Activated CD8-positive, alpha-beta memory T cell treated with anti-CD3 and anti-CD28 coated beads, Interleukin-2, amount 50 U/mL, for 24 hours (primary cell): ENCODE measurements around the gene TMEM121.

ENCODE experiments used
- DNase-seq: peaks from one replicate; pipeline ENCODE4 v3.0.0-alpha.2; 2020; ENCODE audit errors: extremely low read depth

The TMEM121 gene

DNA sequence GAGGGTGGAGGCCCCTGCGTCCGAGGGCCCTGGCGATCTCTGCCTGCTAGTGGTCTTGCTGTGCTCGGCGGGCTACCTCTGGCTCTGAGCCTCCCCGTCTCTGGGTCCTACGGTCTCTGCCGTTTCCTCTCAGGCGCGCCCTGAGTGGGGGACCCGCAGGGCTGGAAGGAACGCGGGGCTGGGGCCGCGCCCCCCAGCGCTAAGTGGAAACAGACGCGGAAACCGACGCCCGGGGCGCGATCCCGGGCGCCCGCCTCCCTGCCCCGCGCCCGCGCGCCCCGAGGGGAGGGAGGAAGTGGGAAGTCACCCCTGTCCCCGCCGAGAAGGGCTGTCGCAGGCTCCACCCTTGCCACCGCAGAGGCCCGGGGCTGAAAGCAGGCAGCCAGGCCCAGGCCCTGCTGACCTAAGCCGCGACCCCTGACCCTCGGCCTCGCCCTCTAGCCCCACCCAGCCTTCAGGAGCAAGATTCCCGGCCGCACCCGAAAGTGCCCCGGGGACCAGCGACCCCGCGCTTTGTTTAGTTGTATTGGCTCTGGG is 38.9 kb upstream of the TMEM121 start:
- no peak for DNase-seq

GRCh38 chr14:105487986-105488777 is 38.2 kb upstream of the TMEM121 start:
- no peak for DNase-seq

DNA sequence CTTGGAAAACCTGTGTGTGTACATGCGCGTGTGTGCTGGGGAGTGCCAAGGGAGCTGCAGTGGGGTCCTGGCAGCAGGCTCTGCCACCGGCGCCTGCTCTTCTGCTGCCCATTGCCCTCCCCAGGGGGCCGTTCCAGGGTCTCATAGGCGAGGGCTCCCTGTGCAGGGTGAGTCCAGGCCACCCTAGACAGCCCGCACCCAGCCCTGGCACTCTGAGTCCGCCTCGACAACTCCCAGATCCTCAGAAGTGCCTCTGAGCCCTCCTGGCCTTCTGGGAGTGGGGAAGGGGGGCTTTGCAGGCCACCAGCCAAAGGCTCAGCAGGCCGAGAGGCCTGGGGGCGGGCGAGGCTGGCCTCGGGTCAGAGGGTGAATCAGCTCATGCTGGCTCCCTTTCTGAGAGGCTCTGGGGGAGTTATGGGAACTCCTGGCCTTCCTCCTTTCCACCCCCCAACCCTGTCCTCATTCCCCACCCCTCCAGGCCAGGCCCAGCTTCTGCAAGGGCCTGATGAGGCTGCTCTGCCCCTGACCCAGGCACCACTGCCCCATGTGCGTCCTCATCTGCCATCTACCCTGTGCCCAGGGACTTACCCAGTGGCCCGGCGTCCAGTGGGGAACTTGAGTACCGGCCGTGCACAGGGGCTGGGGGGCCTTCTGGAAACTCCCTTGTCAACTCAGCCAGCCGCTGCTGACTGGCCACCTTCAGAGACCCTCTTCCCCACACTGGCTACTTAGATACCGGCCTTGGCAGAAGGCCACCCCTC is 37.4 kb upstream of the TMEM121 start:
- no peak for DNase-seq

DNA sequence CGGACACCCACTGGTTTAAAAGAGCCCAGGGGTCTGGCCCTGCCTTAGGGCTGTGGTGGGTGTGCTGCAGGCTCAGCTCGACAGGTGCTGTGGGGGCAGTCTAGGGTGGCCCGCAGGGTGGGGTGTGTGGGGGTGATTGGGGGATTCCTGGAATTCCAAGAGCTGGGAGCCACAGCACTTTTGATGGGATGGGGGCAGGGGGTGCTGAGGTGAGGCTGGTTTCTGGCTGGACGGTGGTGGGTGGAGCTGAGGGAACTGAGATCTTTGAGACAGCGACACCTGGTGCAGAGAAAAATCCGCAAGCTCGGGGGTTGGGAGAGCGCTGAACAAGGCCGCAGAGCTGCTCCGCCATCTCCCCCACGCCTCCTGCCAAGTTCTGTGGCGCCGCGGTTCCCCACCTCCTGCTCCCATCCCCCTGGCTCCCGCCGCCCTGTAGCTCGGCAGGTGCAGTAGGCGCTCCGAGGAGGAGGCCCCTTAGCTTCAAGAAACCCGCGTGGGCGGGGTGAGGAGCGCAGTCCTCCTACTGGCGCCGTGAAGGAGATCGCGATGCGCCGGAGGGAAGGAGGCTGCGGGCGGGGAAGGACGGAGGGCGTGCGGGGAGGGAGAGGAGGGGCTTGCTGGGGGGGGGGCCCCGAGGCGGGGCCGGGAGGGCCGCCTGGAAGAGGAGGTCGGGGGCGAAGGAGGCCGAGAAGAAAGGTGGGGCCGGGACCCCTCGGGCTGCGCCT is 36.7 kb upstream of the TMEM121 start:
- peak; percentile 65 for DNase-seq

GRCh38 chr14:105490267-105490571 is 36.2 kb upstream of the TMEM121 start:
- DNase-seq: no peak

GRCh38 chr14:105490572-105491365 is 35.6 kb upstream of the TMEM121 start, which contains the start of gene TEDC1:
Gene TEDC1 (plus strand): TSS chr14:105491246. CDS start chr14:105491376, 130 bp downstream.
- DNase-seq: peak; percentile 98

DNA sequence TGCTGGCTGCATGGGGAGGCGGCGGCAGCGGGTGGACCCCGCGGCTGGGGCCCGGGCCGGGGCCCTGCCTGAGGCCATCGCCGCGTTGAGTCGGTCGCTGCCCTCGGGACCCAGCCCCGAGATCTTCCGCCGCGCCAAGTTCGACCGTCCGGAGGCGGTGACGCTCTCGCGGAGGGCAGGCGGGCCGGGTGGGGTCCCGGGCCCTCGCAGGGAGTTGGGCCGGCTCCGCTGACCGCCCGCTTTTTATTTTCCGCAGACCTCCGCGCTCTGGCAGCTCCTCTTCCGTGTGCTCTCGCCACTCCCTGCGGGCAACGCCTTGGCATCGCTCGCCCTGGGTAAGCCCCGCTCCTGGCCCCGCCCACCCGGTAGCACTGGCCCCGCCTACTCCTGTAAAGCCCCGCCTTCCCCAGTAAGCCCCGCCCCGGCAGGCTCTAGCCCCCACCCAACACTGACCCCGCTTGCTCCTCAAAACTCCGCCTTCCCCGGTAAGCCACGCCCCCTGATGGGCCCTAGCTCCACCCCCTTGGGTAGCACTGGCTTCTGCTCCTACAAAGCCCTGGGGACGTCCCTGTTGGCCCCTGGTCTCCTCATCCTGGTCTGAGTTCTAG is 34.9 kb upstream of the TMEM121 start:
- peak; percentile 78 for DNase-seq

GRCh38 chr14:105492031-105492970 is 34.1 kb upstream of the TMEM121 start:
- no peak for DNase-seq

DNA sequence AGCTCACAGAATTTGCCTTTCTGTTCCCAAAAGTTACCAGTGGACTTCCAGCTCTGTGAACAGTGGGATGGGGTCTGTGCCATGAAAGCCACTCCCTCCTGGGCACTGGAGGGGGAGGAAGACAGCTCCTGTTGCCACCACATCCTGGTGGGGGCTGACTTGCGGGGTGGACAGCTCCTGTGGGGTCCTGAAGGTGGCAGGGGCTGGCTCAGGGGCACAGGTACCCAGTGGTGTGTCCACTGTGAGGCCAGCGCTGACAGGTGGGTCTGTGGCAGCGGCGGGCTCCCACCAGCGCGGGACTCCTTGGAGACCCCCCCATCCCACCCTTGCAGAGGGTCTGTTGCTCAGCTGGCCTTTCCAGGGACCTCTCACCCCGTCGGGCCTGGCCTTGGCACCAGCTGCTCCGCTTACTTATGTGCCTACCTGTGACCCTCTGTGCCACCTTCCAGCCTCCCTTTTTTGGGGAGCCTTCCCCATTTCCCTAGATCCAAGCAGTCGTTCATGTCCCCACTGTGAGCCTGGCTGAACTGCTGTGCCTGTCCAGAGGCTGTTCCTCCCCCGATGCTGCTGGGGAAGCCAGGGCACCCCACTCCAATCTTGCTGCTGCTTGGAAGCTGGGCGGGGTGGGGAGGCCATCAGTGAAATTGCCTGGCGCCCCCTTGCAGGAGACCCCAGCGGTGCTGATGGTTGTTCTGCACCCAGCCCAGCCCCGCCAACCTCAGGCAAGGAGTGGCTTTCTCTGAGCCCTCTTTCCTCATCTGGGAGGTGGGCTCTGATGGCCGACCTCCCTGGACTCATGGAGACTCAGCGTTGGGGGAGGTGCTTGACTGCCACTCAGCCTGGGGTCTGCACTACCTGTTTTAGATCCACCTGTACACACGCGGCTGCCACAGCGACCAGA is 33.2 kb upstream of the TMEM121 start:
- DNase-seq: no peak

DNA sequence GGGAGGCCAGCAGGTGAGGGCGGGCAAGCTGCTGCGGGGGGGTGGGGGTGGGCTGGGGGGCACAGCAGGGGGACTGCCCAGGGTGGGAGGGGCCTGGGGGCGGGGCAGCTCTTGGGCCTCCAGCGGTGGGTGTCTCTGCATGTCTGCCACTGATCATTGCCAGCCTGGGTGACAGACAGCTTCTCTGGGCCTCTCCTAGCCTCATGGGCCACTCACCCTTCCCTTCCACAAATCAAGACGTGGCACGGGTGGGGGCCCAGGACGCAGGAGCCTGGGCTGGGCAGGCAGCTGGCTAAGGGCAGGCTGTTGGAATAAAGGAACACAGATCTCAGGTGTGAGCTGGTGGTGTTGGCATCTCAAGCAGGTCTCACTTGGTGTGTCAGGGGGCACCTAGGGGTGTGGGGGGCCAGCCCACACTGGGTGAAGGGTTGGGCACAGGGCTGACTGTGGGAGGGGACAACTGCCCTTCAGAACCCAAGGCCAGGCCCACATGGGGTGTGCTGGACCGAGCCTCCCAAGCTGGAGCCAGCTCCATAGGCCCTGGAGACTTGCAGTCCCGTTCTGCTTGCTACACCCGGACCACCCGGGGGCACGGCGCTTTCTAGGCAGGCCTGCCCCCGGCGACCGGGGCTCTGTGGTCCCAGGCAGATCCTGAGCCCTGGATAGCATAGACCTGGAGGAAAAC is 32.3 kb upstream of the TMEM121 start:
- DNase-seq: no peak

- no peak for DNase-seq
Observed at GRCh38 chr14:105494606-105494929, 31.8 kb upstream of the TMEM121 start.

DNA sequence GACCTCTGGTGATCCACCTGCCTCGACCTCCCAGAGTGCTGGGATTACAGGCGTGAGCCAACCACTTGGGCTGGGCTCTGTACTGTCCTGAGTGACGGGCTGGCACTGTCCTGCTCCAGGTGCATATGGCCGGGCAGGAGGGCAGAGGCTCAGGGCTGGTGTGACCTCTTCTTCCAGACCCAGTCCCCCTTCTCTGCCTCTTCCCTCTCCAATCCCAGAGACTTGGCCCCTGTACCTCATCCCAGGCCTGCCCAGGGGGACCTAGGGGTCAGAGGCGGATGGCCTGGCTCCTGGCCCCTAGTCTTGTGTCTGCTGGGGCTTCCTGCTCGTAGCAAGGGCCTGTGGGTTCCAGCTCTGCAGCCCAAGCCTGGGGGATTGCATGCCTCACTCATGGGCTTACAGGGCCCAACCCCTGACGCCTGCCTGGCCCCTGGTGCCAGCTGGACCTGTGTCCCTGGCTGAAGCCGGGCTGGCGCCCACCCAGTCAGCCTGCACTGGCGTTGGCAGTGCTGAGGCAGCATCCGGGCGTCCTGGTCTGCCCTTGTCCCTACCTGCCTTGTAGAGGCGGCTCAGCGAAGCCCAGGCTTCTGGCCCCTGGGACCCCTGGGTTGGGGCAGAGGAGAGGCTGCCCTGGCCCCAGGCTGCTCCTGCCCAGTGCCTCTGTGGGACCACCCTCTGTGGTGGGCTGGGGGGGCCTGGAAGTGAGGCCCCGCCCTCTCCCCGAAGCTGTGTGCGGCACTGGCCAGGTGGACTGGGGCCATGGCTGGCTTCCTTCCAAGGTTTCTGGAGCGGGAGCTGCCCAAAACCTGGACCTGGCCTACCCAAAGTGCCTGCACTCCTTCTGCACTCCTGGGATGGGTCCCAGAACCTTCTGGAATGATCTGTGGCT is 31.0 kb upstream of the TMEM121 start:
- DNase-seq: no peak

DNA sequence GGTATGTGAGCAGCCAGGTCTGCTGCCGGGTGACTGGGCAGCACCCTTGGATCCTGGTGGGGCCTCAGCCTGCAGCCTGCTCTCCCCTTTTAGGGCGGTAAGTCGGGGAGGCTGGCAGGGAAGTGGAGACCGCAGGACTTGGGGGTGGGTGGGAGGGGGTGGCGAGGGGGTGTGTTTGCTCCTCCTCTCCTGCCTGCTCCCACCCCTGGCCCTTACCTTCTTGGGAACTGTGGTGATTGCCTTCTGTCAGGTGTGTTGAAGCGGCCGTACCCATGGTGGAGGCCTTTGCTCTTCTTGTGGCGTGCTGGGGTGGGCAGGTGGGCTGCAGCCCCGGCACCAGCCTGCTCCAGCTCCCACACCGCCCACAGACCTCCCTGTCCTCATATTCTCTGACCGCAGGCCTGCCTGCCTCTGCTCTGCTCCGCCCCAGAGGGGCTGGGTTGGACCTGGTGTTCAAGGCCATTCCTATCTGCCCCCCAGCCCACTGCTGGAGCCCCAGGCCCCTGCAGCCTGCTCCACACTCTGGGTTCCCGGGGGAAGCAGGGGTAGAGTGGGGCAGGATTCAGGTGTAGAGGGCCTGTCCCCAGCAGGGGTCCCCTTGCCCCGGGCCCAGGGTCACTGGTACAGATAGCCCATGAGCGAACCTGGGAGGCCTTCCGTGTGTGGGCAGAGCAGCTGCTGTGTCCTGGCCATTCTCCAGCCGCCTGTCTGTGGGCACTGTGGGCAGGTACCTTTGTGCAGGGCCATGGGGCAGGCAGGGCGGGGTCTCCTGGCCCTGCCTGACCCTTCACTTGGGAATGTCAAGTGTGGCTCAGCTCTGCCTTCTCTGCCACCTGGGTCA is 30.2 kb upstream of the TMEM121 start:
- DNase-seq: no peak

- DNase-seq: no peak
Observed at GRCh38 chr14:105496831-105497591, 29.4 kb upstream of the TMEM121 start.

DNA sequence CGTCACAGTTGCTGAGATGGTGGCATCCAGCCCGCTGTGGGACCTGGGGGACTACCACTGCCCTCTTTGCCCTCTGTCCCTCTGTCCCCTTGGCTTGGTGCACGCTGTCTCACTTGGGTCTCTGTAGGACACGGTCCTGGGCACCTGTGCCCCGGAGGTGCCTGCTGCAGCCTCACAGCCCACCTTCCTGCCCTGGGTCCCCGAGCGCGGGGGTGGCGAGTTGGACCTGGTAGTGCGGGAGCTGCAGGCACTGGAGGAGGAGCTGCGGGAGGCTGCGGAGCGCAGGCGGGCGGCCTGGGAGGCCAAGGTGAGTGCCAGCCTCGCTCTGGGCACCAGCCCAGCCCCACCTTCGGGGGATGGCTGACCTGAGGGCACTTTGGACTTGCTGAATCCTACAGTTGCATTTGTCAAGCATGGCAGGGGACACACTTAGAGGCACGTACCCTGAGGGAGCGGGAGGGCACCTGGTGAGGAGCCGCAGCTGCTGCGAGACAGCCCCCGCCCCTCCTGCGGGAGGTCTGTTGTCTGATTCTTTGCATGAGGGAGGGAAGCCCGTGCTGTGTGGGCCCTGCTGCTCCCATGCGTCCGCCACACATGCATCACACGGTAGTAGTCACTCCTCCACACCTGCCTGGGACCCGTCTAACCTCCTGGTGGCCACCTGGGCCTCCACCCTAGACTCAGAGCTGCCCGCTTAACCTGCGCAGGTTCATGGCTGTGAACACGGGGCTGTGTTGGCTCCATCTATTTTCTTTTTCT is 28.5 kb upstream of the TMEM121 start:
- no peak for DNase-seq
